Heart right ventricle (tissue), 16 donors: ENCODE results near the gene HLCS. TPM values are rescaled to one million over a fixed set of nuclear protein-coding genes. Genes with fewer than 3 reads are reported as not detected.
A peak's percentile ranks its signal among the peaks of the same experiment; 100 is the strongest.

ENCODE experiments used
- ATAC-seq, 8 donors: fragments of 200-7000 bp; cut with Tn5 transposase; one replicate each; pipeline ENCODE4 v1.9.1; 2020; ENCODE audit warnings: mild to moderate bottlenecking in 8 of 8, moderate library complexity in 8 of 8, moderate number of reproducible peaks in 1 of 8
- DNase-seq, 2 donors: peaks; one replicate each; pipeline ENCODE4 v3.0.0-alpha.2; 2020
- H3K27ac ChIP-seq, 10 donors: fragments of 200-600 bp; sonication (generic) in 2 of 10; one replicate each; pipeline versions ENCODE4 v1.5.0 to v1.8.0; 2020 to 2022; ENCODE audit warnings: mild to moderate bottlenecking in 3 of 10
- H3K27me3 ChIP-seq, 7 donors: fragments of 200-600 bp; one replicate each; pipeline ENCODE4 v1.8.0; 2021 to 2022; ENCODE audit warnings: mild to moderate bottlenecking in 2 of 7
- H3K36me3 ChIP-seq, 9 donors: fragments of 200-600 bp; sonication (generic) in 1 of 9; one replicate each; pipeline versions ENCODE4 v1.5.0 to v1.8.0; 2020 to 2022; ENCODE audit warnings: mild to moderate bottlenecking in 2 of 9
- H3K4me1 ChIP-seq, 9 donors: fragments of 200-600 bp; sonication (generic) in 1 of 9; one replicate each; pipeline versions ENCODE4 v1.5.0 to v1.8.0; 2020 to 2022; ENCODE audit warnings: mild to moderate bottlenecking in 4 of 9
- H3K4me3 ChIP-seq, 10 donors: fragments of 200-600 bp; sonication (generic) in 2 of 10; one replicate each; pipeline versions ENCODE4 v1.5.0 to v1.8.0; 2020 to 2022; ENCODE audit warnings: mild to moderate bottlenecking in 7 of 10, moderate library complexity in 2 of 10
- H3K9me3 ChIP-seq, 11 donors: fragments of 200-600 bp in 10 of 11; sonication (generic) in 2 of 11; one replicate each; pipeline versions ENCODE4 v1.5.0 to v1.8.0; 2013 to 2022; ENCODE audit warnings: mild to moderate bottlenecking in 2 of 11, control low read depth in 1 of 11, moderate library complexity in 1 of 11
- WGBS, 2 donors: extraction: QIAGEN DNeasy Blood & Tissue Kit; methylation state at CpG; one replicate each; pipeline ENCODE4 v1.1.7; 2013; ENCODE audit warnings: inconsistent platforms in 1 of 2; 5-methylcytosine and 5-hydroxymethylcytosine counted together
- intact Hi-C, 10 donors: fragments of 100-400 bp; cut with DNase I; formaldehyde crosslinking; loops; one replicate each; pipeline versions ENCODE4 v1.11.1 to v1.14.2; 2022
- polyA plus RNA-seq, 2 donors: library from polyadenylated mRNA; stranded (reverse); fragments of 200-250 nt; gene quantifications; one replicate each; pipeline ENCODE4 v1.2.3, GENCODE V29; 2013
- total RNA-seq, 10 donors: library from RNA; stranded (reverse); fragmentation: NEBNext Ultra II Directional in 3 of 10; extraction: Animal tissue kit (Norgen Biotek cat#: 25700) in 3 of 10; gene quantifications; one replicate each; pipeline versions ENCODE4 v1.2.1 to v1.2.4, GENCODE V29; 2021 to 2023
- TF ChIP-seq, protein P1 (sequence below), 9 donors: fragments of 200-600 bp; sonication (generic) in 2 of 9; IDR thresholded peaks; one replicate each; pipeline versions ENCODE4 v1.5.0 to v1.8.0; 2021 to 2022; ENCODE audit warnings: antibody characterized with exemption in 9 of 9, mild to moderate bottlenecking in 5 of 9, moderate library complexity in 1 of 9
- donor health status: Arrhythmogenic right ventricular cardiomyopathy.
- donor health status: ischemic (EF 13 %, LVEDD 7.1; RV severe dilation, severe dysfunction).
- donor health status: healthy with polysubstance abuse.
- donor health status: DM: no; HTN: yes; CAD: no.
- donor health status: DM: no; HTN: no; CAD: no.
- donor health status: ischemic (EF 25% LVEDD 6.9; RV normal size, moderate dysfunction).
- donor health status: ischemic (EF 25% LVEDD 5.7; RV mildly dilated, moderate dysfunction).
- donor health status: healthy.
- donor health status: DM: yes; HTN: yes; CAD: no.
- donor health status: Ischemic cardiomyopathy.
- donor health status: ischemic (EF 35%, LVEDD 5.7; RV mildly dilated, moderate dysfunction).
- donor health status: nonischemic (EF 11% LVEDD 7.7; RV severe dilation, severe dysfunction).
- donor health status: DM: yes; HTN: yes; CAD: no.
- donor health status: PGD.
- donor health status: ischemic (EF 29% LVEDD 5.4; RV normal size, mild dysfunction).
- donor health status: nonischemic (EF 23%, LVEDD 6.1; RV moderate dilation, normal function).

Gene HLCS
- total and polyA plus RNA-seq, 12 donors, result 2.0 to 9.6 (median 6.7) TPM

DNA sequence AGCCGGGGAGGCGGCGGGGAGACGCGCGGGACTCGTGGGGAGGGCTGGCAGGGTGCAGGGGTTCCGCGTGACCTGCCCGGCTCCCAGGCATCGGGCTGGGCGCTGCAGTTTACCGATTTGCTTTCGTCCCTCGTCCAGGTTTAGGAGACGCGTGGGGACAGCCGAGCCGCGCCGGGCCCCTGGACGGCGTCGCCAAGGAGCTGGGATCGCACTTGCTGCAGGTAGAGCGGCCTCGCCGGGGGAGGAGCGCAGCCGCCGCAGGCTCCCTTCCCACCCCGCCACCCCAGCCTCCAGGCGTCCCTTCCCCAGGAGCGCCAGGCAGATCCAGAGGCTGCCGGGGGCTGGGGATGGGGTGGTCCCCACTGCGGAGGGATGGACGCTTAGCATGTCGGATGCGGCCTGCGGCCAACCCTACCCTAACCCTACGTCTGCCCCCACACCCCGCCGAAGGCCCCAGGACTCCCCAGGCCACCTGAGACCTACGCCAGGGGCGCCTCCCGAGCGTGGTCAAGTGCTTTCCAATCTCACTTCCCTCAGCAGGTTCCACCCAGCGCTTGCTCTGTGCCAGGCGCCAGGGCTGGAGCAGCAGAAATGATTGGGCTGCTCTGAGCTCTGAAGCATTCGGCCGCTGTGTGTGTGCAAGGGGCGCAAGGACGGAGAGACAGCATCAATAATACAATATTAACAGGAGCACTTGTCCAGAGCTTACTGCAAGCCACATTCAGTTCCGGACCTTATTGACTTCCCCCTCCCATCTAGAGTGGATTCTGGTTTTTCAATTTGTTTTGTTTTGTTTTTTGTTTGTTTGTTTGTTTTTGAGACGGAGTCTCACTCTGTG, 257.2 kb downstream of the HLCS start:
- peak overlapping the region in 3 of 10 donors; percentile 23 to 34 (median 24) for H3K4me3 ChIP-seq
- peaks cover 5 to 65% (median 35%) of the 10 kb centered on the region in 9 donors for H3K4me1 ChIP-seq
- intact Hi-C loops, result no loop called here
- H3K27me3 ChIP-seq, result peaks cover 64 to 100% (median 100%) of the 10 kb centered on the region in 7 donors
- H3K27ac ChIP-seq, result no peak overlapping the region
- 4 to 5% methylated on average over 46 to 55 of the region's 55 CpGs for WGBS, 2 donors
- H3K36me3 ChIP-seq, result no peaks in the 10 kb centered on the region
- TF ChIP-seq, protein P1, sequence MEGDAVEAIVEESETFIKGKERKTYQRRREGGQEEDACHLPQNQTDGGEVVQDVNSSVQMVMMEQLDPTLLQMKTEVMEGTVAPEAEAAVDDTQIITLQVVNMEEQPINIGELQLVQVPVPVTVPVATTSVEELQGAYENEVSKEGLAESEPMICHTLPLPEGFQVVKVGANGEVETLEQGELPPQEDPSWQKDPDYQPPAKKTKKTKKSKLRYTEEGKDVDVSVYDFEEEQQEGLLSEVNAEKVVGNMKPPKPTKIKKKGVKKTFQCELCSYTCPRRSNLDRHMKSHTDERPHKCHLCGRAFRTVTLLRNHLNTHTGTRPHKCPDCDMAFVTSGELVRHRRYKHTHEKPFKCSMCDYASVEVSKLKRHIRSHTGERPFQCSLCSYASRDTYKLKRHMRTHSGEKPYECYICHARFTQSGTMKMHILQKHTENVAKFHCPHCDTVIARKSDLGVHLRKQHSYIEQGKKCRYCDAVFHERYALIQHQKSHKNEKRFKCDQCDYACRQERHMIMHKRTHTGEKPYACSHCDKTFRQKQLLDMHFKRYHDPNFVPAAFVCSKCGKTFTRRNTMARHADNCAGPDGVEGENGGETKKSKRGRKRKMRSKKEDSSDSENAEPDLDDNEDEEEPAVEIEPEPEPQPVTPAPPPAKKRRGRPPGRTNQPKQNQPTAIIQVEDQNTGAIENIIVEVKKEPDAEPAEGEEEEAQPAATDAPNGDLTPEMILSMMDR (IDR thresholded peaks at IDR 0.05), result no peak
- no peaks in the 10 kb centered on the region for H3K9me3 ChIP-seq
- ATAC-seq, result peak in 1 of 8 donors; percentile 39
- no peak for DNase-seq

DNA sequence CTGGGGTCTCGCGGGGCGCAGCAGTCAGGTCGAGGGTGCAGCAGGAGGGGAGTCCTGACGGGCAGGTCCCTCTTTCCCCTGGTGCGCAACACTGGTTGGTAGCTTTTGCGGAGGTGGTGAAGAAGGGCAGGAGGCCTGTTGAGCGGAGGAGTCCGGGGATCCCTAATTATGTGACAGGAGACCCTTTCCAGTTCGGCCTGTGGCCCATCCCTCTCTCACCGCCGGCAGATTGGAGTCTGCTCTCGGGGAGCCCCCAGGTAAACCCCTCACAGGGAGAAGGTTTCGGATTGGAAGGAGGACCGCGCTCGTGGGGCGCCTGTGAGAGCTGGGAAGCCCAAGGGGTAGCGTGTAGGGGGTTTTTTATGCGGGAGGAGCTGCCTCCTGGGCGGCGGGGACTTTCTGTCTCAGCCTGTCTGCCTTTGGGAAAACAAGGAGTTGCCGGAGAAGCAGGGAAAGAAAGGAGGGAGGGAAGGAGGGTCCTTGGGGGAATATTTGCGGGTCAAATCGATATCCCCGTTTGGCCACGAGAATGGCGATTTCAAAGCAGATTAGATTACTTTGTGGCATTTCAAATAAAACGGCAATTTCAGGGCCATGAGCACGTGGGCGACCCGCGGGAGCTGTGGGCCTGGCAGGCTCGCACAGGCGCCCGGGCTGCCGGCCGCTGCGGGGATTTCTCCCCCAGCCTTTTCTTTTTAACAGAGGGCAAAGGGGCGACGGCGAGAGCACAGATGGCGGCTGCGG, 258.0 kb downstream of the HLCS start:
- peaks cover 5 to 66% (median 35%) of the 10 kb centered on the region in 9 donors for H3K4me1 ChIP-seq
- DNase-seq, result no peak

DNA sequence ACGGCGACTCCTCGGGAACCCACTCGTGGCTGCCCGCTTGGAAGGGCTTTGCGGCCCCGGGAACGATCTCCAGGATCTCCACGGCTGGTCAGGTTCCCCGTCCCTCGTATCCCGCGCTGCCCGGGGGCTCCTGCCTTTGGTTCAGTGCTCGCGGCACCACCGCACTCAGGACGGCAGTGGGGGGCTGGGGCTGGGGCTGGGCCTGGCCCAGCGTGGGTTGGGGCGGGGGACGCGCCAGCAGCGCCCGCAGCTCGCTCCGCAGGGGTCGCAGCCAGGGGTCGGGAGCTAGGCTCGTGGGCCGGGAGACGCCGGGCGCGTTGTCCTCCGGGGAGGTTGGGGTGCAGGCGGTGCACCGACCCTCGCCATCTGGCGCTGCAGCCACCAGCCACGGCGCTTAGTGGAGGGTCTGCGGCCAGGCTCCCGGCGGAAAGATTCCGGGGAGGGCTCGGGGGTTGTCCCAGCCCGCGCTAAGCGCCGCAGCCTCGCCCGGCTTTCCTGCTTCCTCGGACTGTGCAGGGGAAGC, 258.6 kb downstream of the HLCS start:
- H3K4me1 ChIP-seq, result peaks cover 5 to 66% (median 35%) of the 10 kb centered on the region in 9 donors
- WGBS, 2 donors, result 1 to 2% methylated on average over 50 to 52 of the region's 53 CpGs
- no peaks in the 10 kb centered on the region for H3K36me3 ChIP-seq
- H3K9me3 ChIP-seq, result no peaks in the 10 kb centered on the region
- peak overlapping the region in 1 of 10 donors; percentile 34 for H3K4me3 ChIP-seq
- TF ChIP-seq, protein P1 (IDR thresholded peaks at IDR 0.05), result no peak
- no peak for ATAC-seq
- peaks cover 71 to 100% (median 100%) of the 10 kb centered on the region in 7 donors for H3K27me3 ChIP-seq
- DNase-seq, result no peak
- no peak overlapping the region for H3K27ac ChIP-seq
- intact Hi-C loops, result no loop called here

More for the DNA sequence above, 258.0 kb downstream of the HLCS start:
- peak in 1 of 8 donors; percentile 20 for ATAC-seq
- peak overlapping the region in 3 of 10 donors; percentile 23 to 34 (median 24) for H3K4me3 ChIP-seq
- H3K36me3 ChIP-seq, result no peaks in the 10 kb centered on the region
- intact Hi-C loops, result no loop called here
- WGBS, 2 donors, result 2 to 3% methylated on average over 43 to 44 of the region's 44 CpGs
- TF ChIP-seq, protein P1 (IDR thresholded peaks at IDR 0.05), result no peak
- peaks cover 68 to 100% (median 100%) of the 10 kb centered on the region in 7 donors for H3K27me3 ChIP-seq
- H3K27ac ChIP-seq, result no peak overlapping the region
- H3K9me3 ChIP-seq, result no peaks in the 10 kb centered on the region
